Gastrocnemius medialis (tissue), 4 donors: ENCODE measurements around the gene NEK6.

Experiments used
- CTCF ChIP-seq, 5 experiments: fragments of 450-650 bp in 3 of 5; fragments of 200-600 bp in 2 of 5; sonication (generic) in 2 of 5; IDR thresholded peaks in 4 of 5; conservative IDR thresholded peaks in 1 of 5; 1 replicate in 4 of 5; 2 replicates in 1 of 5; pipeline ENCODE4 v1.5.1; 2016 to 2019; ENCODE audit warnings: antibody characterized with exemption in 5 of 5, mild to moderate bottlenecking in 3 of 5, moderate library complexity in 3 of 5
- POLR2A ChIP-seq, 2 donors: fragments of 450-650 bp; IDR thresholded peaks; one replicate each; pipeline ENCODE4 v1.6.1; 2017; ENCODE audit warnings: antibody characterized with exemption in 2 of 2, mild to moderate bottlenecking in 2 of 2, moderate library complexity in 2 of 2

GRCh38 chr9:124373386-124373785 lies 115.6 kb downstream of the NEK6 start:
- TF ChIP-seq CTCF (IDR thresholded peaks at IDR 0.05 in 4 of 5, conservative IDR thresholded peaks at IDR 0.05 in 1 of 5), result no peak
- no peak for TF ChIP-seq POLR2A (IDR thresholded peaks at IDR 0.05)
